ENCODE results near the gene CNRIP1.

DNA sequence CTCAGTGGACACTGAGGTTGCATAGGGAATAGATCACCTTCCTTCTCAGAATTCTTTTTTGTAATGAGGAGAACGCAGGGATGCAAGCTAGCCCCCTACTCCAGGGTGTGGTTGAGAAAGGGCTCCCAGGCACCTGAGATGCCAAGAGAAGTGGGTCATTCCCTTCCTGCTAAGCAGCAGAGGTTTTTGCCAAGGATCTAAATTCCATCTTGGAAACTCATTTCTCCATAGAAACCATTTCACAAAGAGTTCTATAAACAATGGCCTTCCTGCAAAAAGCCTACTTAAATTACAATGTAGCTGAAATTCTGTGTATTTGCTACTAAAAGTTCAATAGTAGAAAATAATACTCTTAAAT, 63.7 kb downstream of the CNRIP1 start:
- TF ChIP-seq, protein P1, sequence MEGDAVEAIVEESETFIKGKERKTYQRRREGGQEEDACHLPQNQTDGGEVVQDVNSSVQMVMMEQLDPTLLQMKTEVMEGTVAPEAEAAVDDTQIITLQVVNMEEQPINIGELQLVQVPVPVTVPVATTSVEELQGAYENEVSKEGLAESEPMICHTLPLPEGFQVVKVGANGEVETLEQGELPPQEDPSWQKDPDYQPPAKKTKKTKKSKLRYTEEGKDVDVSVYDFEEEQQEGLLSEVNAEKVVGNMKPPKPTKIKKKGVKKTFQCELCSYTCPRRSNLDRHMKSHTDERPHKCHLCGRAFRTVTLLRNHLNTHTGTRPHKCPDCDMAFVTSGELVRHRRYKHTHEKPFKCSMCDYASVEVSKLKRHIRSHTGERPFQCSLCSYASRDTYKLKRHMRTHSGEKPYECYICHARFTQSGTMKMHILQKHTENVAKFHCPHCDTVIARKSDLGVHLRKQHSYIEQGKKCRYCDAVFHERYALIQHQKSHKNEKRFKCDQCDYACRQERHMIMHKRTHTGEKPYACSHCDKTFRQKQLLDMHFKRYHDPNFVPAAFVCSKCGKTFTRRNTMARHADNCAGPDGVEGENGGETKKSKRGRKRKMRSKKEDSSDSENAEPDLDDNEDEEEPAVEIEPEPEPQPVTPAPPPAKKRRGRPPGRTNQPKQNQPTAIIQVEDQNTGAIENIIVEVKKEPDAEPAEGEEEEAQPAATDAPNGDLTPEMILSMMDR (IDR thresholded peaks at IDR 0.05): no peak
- TF ChIP-seq POLR2A (IDR thresholded peaks at IDR 0.05): no peak
